HEK293 (cell line): Measurements from ENCODE around the gene G6PD.
A peak's percentile ranks its signal among the peaks of the same experiment; 100 is the strongest.

ENCODE experiments used
- MZF1 ChIP-seq: fragments of 450-650 bp; formaldehyde crosslinking; IDR thresholded peaks from 2 replicates; pipeline ENCODE4 v1.5.1; 2017; ENCODE audit warnings: missing biosample characterization, missing genetic modification characterization, borderline replicate concordance
- OVOL3 ChIP-seq: fragments of 450-650 bp; formaldehyde crosslinking; IDR thresholded peaks from 2 replicates; pipeline ENCODE4 v1.5.1; 2016; ENCODE audit warnings: missing biosample characterization, missing genetic modification characterization
- SCRT1 ChIP-seq: fragments of 450-650 bp; formaldehyde crosslinking; IDR thresholded peaks from 2 replicates; pipeline ENCODE4 v1.5.1; 2016; ENCODE audit warnings: missing biosample characterization, missing genetic modification characterization, borderline replicate concordance
- ZBTB26 ChIP-seq: fragments of 450-650 bp; formaldehyde crosslinking; optimal IDR thresholded peaks from 2 replicates; pipeline ENCODE3; 2016; ENCODE audit warnings: missing biosample characterization, mild to moderate bottlenecking, missing genetic modification characterization
- ZBTB7A ChIP-seq: fragments of 450-650 bp; formaldehyde crosslinking; IDR thresholded peaks from 2 replicates; pipeline ENCODE4 v1.5.1; 2016; ENCODE audit warnings: low read depth, missing biosample characterization, missing genetic modification characterization
- ZEB2 ChIP-seq: fragments of 450-650 bp; formaldehyde crosslinking; IDR thresholded peaks from 2 replicates; pipeline ENCODE4 v1.5.1; 2016; ENCODE audit warnings: missing biosample characterization, missing genetic modification characterization
- ZFHX2 ChIP-seq: fragments of 450-650 bp; formaldehyde crosslinking; conservative IDR thresholded peaks from 2 replicates; pipeline ENCODE4 v1.5.1; 2016; ENCODE audit warnings: missing biosample characterization, missing genetic modification characterization
- ZFP41 ChIP-seq: fragments of 450-650 bp; formaldehyde crosslinking; IDR thresholded peaks from 2 replicates; pipeline ENCODE4 v1.5.1; 2016; ENCODE audit warnings: missing biosample characterization, missing genetic modification characterization, borderline replicate concordance
- ZFP69B ChIP-seq: fragments of 450-650 bp; formaldehyde crosslinking; IDR thresholded peaks from 2 replicates; pipeline ENCODE4 v1.5.1; 2016; ENCODE audit warnings: missing biosample characterization, missing genetic modification characterization
- ZNF146 ChIP-seq: fragments of 450-650 bp; formaldehyde crosslinking; IDR thresholded peaks from 2 replicates; pipeline ENCODE4 v1.5.1; 2016; ENCODE audit warnings: missing biosample characterization, missing genetic modification characterization
- ZNF202 ChIP-seq: fragments of 450-650 bp; formaldehyde crosslinking; IDR thresholded peaks from 2 replicates; pipeline ENCODE4 v1.5.1; 2016; ENCODE audit warnings: missing biosample characterization, missing genetic modification characterization, borderline replicate concordance
- ZNF223 ChIP-seq: fragments of 450-650 bp; formaldehyde crosslinking; IDR thresholded peaks from 2 replicates; pipeline ENCODE4 v1.5.1; 2016; ENCODE audit warnings: missing biosample characterization, missing genetic modification characterization
- ZNF23 ChIP-seq: fragments of 450-650 bp; formaldehyde crosslinking; IDR thresholded peaks from 2 replicates; pipeline ENCODE4 v1.5.1; 2016; ENCODE audit warnings: missing biosample characterization, missing genetic modification characterization, borderline replicate concordance
- ZNF24 ChIP-seq: fragments of 450-650 bp; formaldehyde crosslinking; IDR thresholded peaks from 2 replicates; pipeline ENCODE4 v1.5.1; 2016; ENCODE audit warnings: missing biosample characterization, missing genetic modification characterization
- ZNF292 ChIP-seq: fragments of 450-650 bp; formaldehyde crosslinking; IDR thresholded peaks from 2 replicates; pipeline ENCODE4 v1.5.1; 2016; ENCODE audit warnings: low read depth, missing biosample characterization, missing genetic modification characterization, borderline replicate concordance
- ZNF501 ChIP-seq: fragments of 450-650 bp; formaldehyde crosslinking; IDR thresholded peaks from 2 replicates; pipeline ENCODE4 v1.5.1; 2016; ENCODE audit warnings: missing biosample characterization, missing genetic modification characterization
- ZNF510 ChIP-seq: fragments of 450-650 bp; formaldehyde crosslinking; IDR thresholded peaks from 2 replicates; pipeline ENCODE4 v1.5.1; 2018; ENCODE audit warnings: mild to moderate bottlenecking, missing genetic modification characterization, missing biosample characterization; ENCODE audit not compliant: insufficient replicate concordance
- ZNF596 ChIP-seq: fragments of 450-650 bp; IDR thresholded peaks from 2 replicates; pipeline ENCODE4 v1.5.0; 2018; ENCODE audit warnings: missing biosample characterization, mild to moderate bottlenecking, missing genetic modification characterization, moderate library complexity
- ZNF624 ChIP-seq: fragments of 450-650 bp; formaldehyde crosslinking; IDR thresholded peaks from 2 replicates; pipeline ENCODE4 v1.5.1; 2017; ENCODE audit warnings: missing biosample characterization, missing genetic modification characterization
- ZNF830 ChIP-seq: fragments of 450-650 bp; IDR thresholded peaks from 2 replicates; pipeline ENCODE4 v1.5.0; 2018; ENCODE audit warnings: missing biosample characterization, missing genetic modification characterization, low read depth, mild to moderate bottlenecking, moderate library complexity
- TF ChIP-seq, protein P1 (sequence below): fragments of 450-650 bp; formaldehyde crosslinking; IDR thresholded peaks from 2 replicates; pipeline ENCODE4 v1.5.1; 2016; ENCODE audit warnings: missing biosample characterization, missing genetic modification characterization, borderline replicate concordance
- TF ChIP-seq, protein P2 (sequence below): fragments of 450-650 bp; formaldehyde crosslinking; IDR thresholded peaks from 2 replicates; pipeline ENCODE4 v1.5.1; 2016; ENCODE audit warnings: missing biosample characterization, missing genetic modification characterization
- TF ChIP-seq, protein P3 (sequence below): fragments of 450-650 bp; formaldehyde crosslinking; IDR thresholded peaks from 2 replicates; pipeline ENCODE4 v1.5.1; 2016; ENCODE audit warnings: missing biosample characterization, missing genetic modification characterization
- TF ChIP-seq, protein P4 (sequence below): fragments of 450-650 bp; formaldehyde crosslinking; IDR thresholded peaks from 2 replicates; pipeline ENCODE4 v1.5.1; 2016; ENCODE audit warnings: missing biosample characterization, missing genetic modification characterization
- TF ChIP-seq, protein P5 (sequence below): sonication (generic); formaldehyde crosslinking; IDR thresholded peaks from 2 replicates; pipeline ENCODE4 v1.8.1; 2022; ENCODE audit warnings: mild to moderate bottlenecking, moderate library complexity, missing genetic modification reagents
- TF ChIP-seq, protein P6 (sequence below): fragments of 450-650 bp; formaldehyde crosslinking; IDR thresholded peaks from 2 replicates; pipeline ENCODE4 v1.5.1; 2017; ENCODE audit warnings: missing biosample characterization, missing genetic modification characterization

Gene G6PD

GRCh38 chrX:154541896-154542722 is 4.5 kb downstream of the G6PD start (continued):
- TF ChIP-seq, protein P1, sequence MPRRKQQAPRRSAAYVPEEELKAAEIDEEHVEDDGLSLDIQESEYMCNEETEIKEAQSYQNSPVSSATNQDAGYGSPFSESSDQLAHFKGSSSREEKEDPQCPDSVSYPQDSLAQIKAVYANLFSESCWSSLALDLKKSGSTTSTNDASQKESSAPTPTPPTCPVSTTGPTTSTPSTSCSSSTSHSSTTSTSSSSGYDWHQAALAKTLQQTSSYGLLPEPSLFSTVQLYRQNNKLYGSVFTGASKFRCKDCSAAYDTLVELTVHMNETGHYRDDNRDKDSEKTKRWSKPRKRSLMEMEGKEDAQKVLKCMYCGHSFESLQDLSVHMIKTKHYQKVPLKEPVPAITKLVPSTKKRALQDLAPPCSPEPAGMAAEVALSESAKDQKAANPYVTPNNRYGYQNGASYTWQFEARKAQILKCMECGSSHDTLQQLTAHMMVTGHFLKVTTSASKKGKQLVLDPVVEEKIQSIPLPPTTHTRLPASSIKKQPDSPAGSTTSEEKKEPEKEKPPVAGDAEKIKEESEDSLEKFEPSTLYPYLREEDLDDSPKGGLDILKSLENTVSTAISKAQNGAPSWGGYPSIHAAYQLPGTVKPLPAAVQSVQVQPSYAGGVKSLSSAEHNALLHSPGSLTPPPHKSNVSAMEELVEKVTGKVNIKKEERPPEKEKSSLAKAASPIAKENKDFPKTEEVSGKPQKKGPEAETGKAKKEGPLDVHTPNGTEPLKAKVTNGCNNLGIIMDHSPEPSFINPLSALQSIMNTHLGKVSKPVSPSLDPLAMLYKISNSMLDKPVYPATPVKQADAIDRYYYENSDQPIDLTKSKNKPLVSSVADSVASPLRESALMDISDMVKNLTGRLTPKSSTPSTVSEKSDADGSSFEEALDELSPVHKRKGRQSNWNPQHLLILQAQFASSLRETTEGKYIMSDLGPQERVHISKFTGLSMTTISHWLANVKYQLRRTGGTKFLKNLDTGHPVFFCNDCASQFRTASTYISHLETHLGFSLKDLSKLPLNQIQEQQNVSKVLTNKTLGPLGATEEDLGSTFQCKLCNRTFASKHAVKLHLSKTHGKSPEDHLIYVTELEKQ (tag by site-specific recombination), result no peak
- TF ChIP-seq, protein P2, sequence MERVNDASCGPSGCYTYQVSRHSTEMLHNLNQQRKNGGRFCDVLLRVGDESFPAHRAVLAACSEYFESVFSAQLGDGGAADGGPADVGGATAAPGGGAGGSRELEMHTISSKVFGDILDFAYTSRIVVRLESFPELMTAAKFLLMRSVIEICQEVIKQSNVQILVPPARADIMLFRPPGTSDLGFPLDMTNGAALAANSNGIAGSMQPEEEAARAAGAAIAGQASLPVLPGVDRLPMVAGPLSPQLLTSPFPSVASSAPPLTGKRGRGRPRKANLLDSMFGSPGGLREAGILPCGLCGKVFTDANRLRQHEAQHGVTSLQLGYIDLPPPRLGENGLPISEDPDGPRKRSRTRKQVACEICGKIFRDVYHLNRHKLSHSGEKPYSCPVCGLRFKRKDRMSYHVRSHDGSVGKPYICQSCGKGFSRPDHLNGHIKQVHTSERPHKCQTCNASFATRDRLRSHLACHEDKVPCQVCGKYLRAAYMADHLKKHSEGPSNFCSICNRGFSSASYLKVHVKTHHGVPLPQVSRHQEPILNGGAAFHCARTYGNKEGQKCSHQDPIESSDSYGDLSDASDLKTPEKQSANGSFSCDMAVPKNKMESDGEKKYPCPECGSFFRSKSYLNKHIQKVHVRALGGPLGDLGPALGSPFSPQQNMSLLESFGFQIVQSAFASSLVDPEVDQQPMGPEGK, result peak; percentile 53
- TF ChIP-seq ZFP69B (tag by site-specific recombination), result peak; percentile 35; the same call in 1 of the 2 replicates
- TF ChIP-seq, protein P3, sequence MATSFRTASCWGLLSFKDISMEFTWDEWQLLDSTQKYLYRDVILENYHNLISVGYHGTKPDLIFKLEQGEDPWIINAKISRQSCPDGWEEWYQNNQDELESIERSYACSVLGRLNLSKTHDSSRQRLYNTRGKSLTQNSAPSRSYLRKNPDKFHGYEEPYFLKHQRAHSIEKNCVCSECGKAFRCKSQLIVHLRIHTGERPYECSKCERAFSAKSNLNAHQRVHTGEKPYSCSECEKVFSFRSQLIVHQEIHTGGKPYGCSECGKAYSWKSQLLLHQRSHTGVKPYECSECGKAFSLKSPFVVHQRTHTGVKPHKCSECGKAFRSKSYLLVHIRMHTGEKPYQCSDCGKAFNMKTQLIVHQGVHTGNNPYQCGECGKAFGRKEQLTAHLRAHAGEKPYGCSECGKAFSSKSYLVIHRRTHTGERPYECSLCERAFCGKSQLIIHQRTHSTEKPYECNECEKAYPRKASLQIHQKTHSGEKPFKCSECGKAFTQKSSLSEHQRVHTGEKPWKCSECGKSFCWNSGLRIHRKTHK (tag by site-specific recombination), result no peak
- no peak for TF ChIP-seq ZNF202
- TF ChIP-seq ZNF24 (tag by site-specific recombination), result no peak; the same call in 1 of the 2 replicates
- no peak for TF ChIP-seq ZNF23 (tag by site-specific recombination)
- TF ChIP-seq, protein P4, sequence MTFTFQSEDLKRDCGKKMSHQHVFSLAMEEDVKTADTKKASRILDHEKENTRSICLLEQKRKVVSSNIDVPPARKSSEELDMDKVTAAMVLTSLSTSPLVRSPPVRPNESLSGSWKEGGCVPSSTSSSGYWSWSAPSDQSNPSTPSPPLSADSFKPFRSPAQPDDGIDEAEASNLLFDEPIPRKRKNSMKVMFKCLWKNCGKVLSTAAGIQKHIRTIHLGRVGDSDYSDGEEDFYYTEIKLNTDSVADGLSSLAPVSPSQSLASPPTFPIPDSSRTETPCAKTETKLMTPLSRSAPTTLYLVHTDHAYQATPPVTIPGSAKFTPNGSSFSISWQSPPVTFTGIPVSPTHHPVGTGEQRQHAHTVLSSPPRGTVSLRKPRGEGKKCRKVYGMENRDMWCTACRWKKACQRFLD, result no peak
- TF ChIP-seq ZNF223 (tag by site-specific recombination), result no peak
- TF ChIP-seq OVOL3 (tag by site-specific recombination), result no peak
- no peak for TF ChIP-seq ZNF624 (tag by site-specific recombination)
- no peak for TF ChIP-seq MZF1 (tag by site-specific recombination)
- TF ChIP-seq ZNF596 (tag by site-specific recombination), result no peak
- no peak for TF ChIP-seq ZFP41
- TF ChIP-seq ZNF146, result no peak
- TF ChIP-seq ZNF510 (tag by site-specific recombination), result no peak
- TF ChIP-seq, protein P5, sequence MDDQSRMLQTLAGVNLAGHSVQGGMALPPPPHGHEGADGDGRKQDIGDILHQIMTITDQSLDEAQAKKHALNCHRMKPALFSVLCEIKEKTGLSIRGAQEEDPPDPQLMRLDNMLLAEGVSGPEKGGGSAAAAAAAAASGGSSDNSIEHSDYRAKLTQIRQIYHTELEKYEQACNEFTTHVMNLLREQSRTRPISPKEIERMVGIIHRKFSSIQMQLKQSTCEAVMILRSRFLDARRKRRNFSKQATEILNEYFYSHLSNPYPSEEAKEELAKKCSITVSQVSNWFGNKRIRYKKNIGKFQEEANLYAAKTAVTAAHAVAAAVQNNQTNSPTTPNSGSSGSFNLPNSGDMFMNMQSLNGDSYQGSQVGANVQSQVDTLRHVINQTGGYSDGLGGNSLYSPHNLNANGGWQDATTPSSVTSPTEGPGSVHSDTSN (CRISPR knock-in tag), result no peak
- TF ChIP-seq ZFHX2 (tag by site-specific recombination), result peak; percentile 59
- TF ChIP-seq, protein P6, sequence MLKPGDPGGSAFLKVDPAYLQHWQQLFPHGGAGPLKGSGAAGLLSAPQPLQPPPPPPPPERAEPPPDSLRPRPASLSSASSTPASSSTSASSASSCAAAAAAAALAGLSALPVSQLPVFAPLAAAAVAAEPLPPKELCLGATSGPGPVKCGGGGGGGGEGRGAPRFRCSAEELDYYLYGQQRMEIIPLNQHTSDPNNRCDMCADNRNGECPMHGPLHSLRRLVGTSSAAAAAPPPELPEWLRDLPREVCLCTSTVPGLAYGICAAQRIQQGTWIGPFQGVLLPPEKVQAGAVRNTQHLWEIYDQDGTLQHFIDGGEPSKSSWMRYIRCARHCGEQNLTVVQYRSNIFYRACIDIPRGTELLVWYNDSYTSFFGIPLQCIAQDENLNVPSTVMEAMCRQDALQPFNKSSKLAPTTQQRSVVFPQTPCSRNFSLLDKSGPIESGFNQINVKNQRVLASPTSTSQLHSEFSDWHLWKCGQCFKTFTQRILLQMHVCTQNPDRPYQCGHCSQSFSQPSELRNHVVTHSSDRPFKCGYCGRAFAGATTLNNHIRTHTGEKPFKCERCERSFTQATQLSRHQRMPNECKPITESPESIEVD (tag by site-specific recombination), result no peak
- TF ChIP-seq SCRT1, result no peak
- no peak for TF ChIP-seq ZNF501 (tag by site-specific recombination)
- TF ChIP-seq ZNF830 (tag by site-specific recombination), result no peak
- TF ChIP-seq ZBTB7A (tag by site-specific recombination), result no peak
- TF ChIP-seq ZNF292 (tag by site-specific recombination), result no peak
- TF ChIP-seq ZEB2, result 0 out of 2 replicates have a peak, but pooled peaks have one; percentile 42
- TF ChIP-seq ZBTB26, result no peak
